ENCODE results near the gene ADIPOQ. TPM values are rescaled to one million over a fixed set of nuclear protein-coding genes. Genes with fewer than 3 reads are reported as not detected.
A peak's percentile ranks its signal among the peaks of the same experiment; 100 is the strongest.
"Not testable (repeated sequence)": the region's sequence is repeated elsewhere in the genome, so short reads cannot be mapped to it uniquely, and the experiment has no call there.

Gene ADIPOQ
- total RNA-seq, 1 experiment from 2014 or later, result not detected

- Histone ChIP-seq H3K4me3 (ENCODE audit: low read depth in 2 of 2, low read length in 2 of 2) (no peak overlapping the region), H3K27me3 (ENCODE audit: control insufficient read depth, insufficient read depth, low read length) (peaks cover 23% of the 10 kb centered on the region), H3K4me1 (ENCODE audit: control insufficient read depth, insufficient read depth, low read length) (no peaks in the 10 kb centered on the region), H3K9me3 (ENCODE audit: control insufficient read depth, insufficient read depth, low read depth, low read length) (no peaks in the 10 kb centered on the region), H3K36me3 (ENCODE audit: control insufficient read depth, insufficient read depth, low read length) (no peaks in the 10 kb centered on the region), H3K27ac (ENCODE audit: low read length) (no peak overlapping the region)
- TF ChIP-seq REST (IDR thresholded peaks at IDR 0.05; ENCODE audit: insufficient read depth in 1 of 2, low read depth in 2 of 2, low read length in 1 of 2), result no peak
- TF ChIP-seq POLR2AphosphoS5 (IDR thresholded peaks at IDR 0.05; ENCODE audit: low read depth, low read length), result no peak
- no peak for TF ChIP-seq TCF7L2 (IDR thresholded peaks at IDR 0.05; ENCODE audit: low read depth, low read length)
- no peak for TF ChIP-seq SIN3A (IDR thresholded peaks at IDR 0.05; ENCODE audit: borderline replicate concordance, insufficient read depth, low read depth, low read length)
- peak; percentile 67; the same call in 1 of the 2 replicates for TF ChIP-seq CTCF (IDR thresholded peaks at IDR 0.05)
- intact Hi-C loops (cut with micrococcal nuclease; ENCODE audit: unreplicated experiment), result loop anchor here (1.0 kb wide), 1 partner anchor 316 kb away; no protein-coding TSS in a partner anchor
- in situ Hi-C loops (cut with HindIII; ENCODE audit: low pct_unique_long_range_greater_than_20kb, low sequenced_read_pairs), result no loop called here
- BruUV-seq (replicated peaks), result no TSS peak
- peak; percentile 83 for ATAC-seq
- peak; percentile 36 for DNase-seq (ENCODE audit: low read depth, low spot score)
- POLR2A ChIA-PET, result no interaction called here
- CTCF ChIA-PET, result interaction anchor here (0.6 to 2.1 kb wide), 10 partner anchors 13 to 836 kb away, joined by 3 to 28 read pairs (median 3); partner anchors contain the start of gene RPL39L
These were observed 7.0 kb downstream of the ADIPOQ start for GRCh38 chr3:186849374-186849975.

- H3K27ac ChIP-seq (ENCODE audit: low read length); H3K4me3 ChIP-seq (ENCODE audit: low read depth in 2 of 2, low read length in 2 of 2); ATAC-seq; H3K36me3 ChIP-seq (ENCODE audit: control insufficient read depth, insufficient read depth, low read length); in situ Hi-C loops (cut with HindIII; ENCODE audit: low pct_unique_long_range_greater_than_20kb, low sequenced_read_pairs); H3K4me1 ChIP-seq (ENCODE audit: control insufficient read depth, insufficient read depth, low read length); H3K9me3 ChIP-seq (ENCODE audit: control insufficient read depth, insufficient read depth, low read depth, low read length); CTCF ChIA-PET; BruUV-seq (replicated peaks); DNase-seq (ENCODE audit: low read depth, low spot score); intact Hi-C loops (cut with micrococcal nuclease; ENCODE audit: unreplicated experiment): not testable (repeated sequence)
- POLR2A ChIA-PET, result interaction anchor here (0.7 kb wide), 2 partner anchors 9 to 167 kb away, joined by 4 to 6 read pairs; no protein-coding TSS in a partner anchor
- peaks cover 12% of the 10 kb centered on the region for H3K27me3 ChIP-seq (ENCODE audit: control insufficient read depth, insufficient read depth, low read length)
These were observed 9.3 kb downstream of the ADIPOQ start for GRCh38 chr3:186851835-186852234.

GRCh38 chr3:186852994-186853393 lies 10.5 kb downstream of the ADIPOQ start:
- Histone ChIP-seq H3K27ac (ENCODE audit: low read length) (no peak overlapping the region), H3K36me3 (ENCODE audit: control insufficient read depth, insufficient read depth, low read length) (no peaks in the 10 kb centered on the region), H3K4me3 (ENCODE audit: low read depth in 2 of 2, low read length in 2 of 2) (no peak overlapping the region), H3K9me3 (ENCODE audit: control insufficient read depth, insufficient read depth, low read depth, low read length) (no peaks in the 10 kb centered on the region), H3K4me1 (ENCODE audit: control insufficient read depth, insufficient read depth, low read length) (no peaks in the 10 kb centered on the region), H3K27me3 (ENCODE audit: control insufficient read depth, insufficient read depth, low read length) (peaks cover 6% of the 10 kb centered on the region; the same call in 1 of the 2 replicates)
- TF ChIP-seq REST (IDR thresholded peaks at IDR 0.05; ENCODE audit: insufficient read depth in 1 of 2, low read depth in 2 of 2, low read length in 1 of 2) (no peak), SIN3A (IDR thresholded peaks at IDR 0.05; ENCODE audit: borderline replicate concordance, insufficient read depth, low read depth, low read length) (no peak), CTCF (IDR thresholded peaks at IDR 0.05) (no peak), POLR2AphosphoS5 (IDR thresholded peaks at IDR 0.05; ENCODE audit: low read depth, low read length) (no peak), TCF7L2 (IDR thresholded peaks at IDR 0.05; ENCODE audit: low read depth, low read length) (no peak)
- DNase-seq (ENCODE audit: low read depth, low spot score) (no peak), ATAC-seq (no peak)
- POLR2A ChIA-PET, result no interaction called here
- in situ Hi-C loops (cut with HindIII; ENCODE audit: low pct_unique_long_range_greater_than_20kb, low sequenced_read_pairs), result no loop called here
- intact Hi-C loops (cut with micrococcal nuclease; ENCODE audit: unreplicated experiment), result no loop called here
- BruUV-seq (replicated peaks), result no TSS peak
- CTCF ChIA-PET, result interaction anchor here (0.6 kb wide), 1 partner anchor 312 kb away, joined by 4 read pairs; no protein-coding TSS in a partner anchor

All from Panc1 (cell line).